NCI-H82 treated with DMSO at 0.1 percent for 48 hours (cell line): ENCODE measurements around the gene QPCT.
"Not testable (repeated sequence)": the region's sequence is repeated elsewhere in the genome, so short reads cannot be mapped to it uniquely, and the experiment has no call there.

ENCODE experiments used
- DNase-seq: peaks from one replicate; lab custom pipeline; 2025; ENCODE audit not compliant: unreplicated experiment; lab: John Stamatoyannopoulos, UW

QPCT gene

DNA sequence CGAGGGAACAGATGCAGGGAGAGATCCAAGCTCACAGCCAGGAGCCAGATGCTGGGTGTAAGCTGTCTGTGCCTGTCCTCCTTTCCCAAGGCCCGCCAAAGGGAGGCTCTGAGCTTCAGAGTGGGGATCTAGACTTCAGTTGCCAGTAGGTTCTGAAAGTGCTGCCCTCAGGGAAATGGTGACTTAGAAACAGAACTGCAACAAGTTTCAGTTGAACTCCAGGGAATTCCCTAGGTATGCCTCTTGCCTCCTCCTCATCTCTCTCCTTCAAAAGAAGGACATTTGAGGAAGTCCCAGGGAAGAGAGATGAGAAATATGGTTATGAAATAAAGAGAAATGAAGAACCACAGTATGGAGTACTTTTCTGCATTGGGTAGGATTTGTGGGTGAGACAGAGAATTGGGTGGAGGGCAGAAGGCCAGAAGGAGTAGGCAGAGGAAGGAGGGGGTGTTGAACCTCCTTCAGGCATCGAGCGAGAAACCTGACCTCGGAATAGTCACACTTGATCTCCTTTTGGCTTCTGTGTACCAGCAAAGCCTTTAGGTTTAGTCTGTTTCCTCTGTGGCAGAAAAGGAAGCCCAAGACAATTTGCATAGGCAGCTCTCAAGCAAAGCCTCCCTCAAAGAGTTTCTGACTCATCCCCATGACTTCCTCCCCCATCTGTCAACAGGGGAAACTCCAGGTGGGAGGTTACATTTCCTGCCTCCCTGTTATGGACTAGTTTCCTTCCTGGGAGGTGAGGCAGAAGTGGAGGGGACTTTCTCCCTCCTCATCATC, 45.7 kb downstream of the QPCT start:
- DNase-seq: no peak

DNA sequence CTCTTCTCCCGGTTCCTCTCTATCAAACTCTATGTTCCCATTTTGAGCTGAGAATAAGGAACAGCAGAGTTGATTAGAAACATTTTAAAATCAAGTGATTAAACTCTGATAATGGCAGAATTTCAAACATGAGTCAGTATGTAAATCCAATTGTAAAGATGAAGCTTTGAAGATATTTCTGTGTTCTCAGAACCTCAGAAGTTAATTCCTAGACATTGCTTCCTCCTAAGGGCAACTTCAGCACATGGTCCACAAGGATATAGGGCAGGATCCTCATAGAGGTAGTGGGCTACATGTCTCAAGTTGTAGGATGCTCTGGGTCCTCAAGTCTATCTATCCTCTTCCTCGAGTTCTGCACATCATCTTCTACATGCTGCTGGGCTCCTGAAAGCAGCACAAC, 46.3 kb downstream of the QPCT start:
- DNase-seq: no peak

GRCh38 chr2:37391711-37392110, 47.3 kb downstream of the QPCT start:
- DNase-seq: no peak

- DNase-seq: no peak
Observed at GRCh38 chr2:37392428-37392827, 48.0 kb downstream of the QPCT start.

- DNase-seq: no peak
Observed at GRCh38 chr2:37394263-37394662, 49.8 kb downstream of the QPCT start.

- no peak for DNase-seq
Observed at GRCh38 chr2:37394796-37395555, 50.5 kb downstream of the QPCT start.

DNA sequence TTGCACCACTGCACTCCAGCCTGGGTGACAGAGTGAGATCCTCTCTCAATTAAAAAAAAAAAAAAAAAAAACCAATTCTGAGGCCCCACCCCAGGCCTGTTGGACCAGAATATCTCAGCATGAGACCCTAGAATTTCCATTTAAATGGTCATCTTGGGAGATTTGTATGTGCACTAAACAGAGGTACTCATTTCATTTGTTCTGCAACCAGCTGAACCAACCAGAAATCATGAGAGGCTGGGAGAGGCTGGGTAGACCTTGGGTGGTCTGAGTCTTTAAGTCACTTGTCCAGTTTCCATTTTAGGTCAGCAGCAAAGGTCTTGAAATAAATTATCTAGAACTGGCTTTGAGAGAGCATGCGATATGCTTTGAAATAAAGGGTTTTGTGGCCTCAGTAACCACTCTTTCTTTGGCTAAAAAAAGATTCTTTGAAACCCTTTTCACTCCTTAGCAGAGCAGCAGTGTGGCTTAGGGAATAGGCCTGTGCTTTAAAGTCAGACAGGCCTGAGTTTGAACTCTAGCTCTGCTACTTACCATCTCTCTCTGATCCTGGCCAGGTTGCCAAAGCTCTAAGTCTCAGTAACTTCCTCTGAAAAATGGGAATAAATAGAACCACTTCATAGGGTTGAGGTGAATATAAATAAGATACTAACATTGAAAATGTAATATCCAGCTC, 52.6 kb downstream of the QPCT start:
- no peak for DNase-seq

DNA sequence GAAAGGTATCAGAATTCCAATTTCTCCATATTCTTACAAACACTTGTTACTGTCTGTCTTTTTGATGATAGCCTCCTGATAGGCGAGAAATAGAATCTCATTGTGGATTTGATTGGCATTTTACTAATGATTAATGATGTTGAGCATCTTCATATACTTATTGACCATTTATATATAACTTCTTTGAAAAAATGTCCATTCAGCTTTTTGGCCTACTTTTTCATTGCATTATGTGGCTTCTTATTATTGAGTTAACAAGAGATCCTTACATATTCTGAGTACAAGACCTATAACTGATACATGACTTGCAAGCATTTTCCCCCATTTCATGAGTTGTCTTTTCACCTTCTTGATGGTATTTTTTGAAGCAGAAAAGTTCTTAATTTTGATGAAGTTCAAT, 54.6 kb downstream of the QPCT start:
- DNase-seq: no peak

GRCh38 chr2:37400041-37400440, 55.6 kb downstream of the QPCT start:
- DNase-seq: no peak

DNA sequence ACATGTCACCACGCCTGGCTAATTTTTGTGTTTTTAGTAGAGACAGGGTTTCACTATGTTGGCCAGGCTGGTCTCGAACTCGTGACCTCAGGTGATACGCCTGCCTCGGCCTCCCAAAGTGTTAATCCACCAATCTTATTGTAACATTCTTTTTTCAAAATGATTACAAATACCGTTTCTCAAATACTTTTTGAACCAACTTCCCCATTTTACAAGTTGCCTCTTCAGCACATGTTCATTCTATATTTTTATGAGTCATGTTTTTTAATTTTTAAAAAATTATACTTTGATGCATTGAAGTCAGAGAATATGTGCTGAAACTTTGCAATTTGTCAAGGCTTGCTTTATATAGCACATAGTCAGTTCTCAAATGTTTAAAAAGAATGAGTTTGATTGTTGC, 58.2 kb downstream of the QPCT start:
- no peak for DNase-seq

DNA sequence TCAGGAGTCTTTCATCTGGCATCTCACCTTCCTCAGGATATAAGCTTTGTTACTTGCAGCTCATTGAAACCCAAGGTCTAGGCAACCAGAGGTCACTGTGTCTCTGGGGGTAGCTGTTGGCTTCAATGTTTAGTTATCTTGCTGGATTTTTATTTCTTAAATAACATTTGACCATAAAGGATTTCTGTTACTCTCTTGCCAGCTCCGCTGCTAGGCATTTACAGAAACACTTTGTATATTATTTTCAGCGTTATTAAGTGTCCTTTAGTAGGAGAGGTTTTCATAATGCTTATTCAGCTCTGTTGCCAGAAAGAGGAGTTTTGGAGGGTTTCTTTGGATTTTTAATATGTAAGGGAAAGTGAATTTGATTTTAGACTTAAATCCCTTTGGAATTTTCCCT, 61.4 kb downstream of the QPCT start:
- DNase-seq: no peak

DNA sequence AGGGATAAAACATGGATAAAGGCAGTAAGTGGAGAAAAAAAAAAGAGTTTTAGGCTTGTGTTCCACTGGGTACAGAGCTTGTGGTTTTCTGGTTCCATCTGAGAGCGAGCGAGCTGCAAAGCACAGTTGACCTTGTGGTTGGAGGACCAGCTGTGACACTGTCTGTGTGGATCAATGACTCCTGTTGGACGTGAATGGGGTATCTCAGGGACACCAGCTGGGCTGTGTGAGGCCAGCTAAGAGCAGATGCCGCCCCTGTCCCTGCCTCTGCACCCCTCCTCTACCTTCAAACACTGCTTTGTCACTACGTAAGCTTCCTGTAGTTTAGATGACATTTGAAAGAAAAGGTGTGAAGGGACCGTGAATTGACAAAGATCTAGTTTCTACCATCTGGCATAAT, 67.8 kb downstream of the QPCT start:
- no peak for DNase-seq

- DNase-seq: not testable (repeated sequence)
Observed at GRCh38 chr2:37413911-37414469, 69.6 kb downstream of the QPCT start.

GRCh38 chr2:37414470-37414949, 70.1 kb downstream of the QPCT start:
- peak; percentile 40 for DNase-seq

DNA sequence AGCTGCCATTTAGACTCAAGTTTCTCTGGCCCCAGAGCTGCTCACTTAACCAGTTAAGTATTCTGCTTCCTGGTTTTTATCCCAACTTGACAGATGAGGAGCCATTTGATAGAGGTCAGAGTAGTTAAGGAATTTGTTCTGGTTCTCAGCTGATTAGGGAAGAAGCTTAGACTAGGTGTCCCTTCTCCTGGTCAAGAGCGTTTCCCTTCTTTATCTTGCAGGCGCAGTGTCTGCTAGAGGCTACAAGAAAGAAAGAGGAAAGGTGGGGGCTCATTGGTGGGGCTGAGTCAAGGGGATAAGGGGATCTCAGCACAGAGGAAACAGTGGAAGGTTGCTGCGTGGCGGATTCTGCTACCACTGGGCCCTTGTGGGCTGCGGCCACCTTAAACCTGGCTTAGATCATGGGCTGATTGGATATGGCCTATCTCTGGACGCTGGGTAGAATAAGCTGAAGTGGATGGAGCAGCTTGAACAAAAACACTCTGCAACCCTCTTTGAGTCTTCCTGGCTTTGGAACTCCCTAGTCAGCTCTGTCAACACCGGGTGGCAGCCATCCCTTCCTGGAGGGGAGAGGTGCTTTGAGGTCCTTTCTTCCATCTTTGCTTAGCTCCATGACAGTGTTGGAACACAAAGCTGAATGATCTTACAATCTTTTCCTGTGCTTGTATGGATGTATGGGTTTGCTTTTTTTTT, 70.8 kb downstream of the QPCT start:
- no peak for DNase-seq

DNA sequence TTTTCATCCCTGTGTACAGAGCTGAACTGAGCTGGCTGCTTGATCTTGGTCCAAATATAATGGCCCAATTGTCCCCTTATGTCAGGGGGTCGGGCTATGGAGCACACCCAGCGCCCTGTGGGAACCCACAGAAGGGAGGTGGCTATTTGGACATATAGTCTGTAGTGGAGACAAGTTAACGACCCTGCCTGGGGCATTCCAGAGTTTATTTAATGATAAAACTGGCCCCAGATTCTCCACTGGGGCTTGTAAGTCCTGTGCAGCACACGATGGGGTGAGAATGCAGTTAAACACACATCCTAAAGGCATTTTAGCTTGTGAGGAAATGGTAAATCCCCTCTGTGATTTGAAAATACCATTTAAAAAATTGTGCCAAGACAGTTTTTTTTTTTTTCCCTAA, 72.9 kb downstream of the QPCT start:
- DNase-seq: no peak

DNA sequence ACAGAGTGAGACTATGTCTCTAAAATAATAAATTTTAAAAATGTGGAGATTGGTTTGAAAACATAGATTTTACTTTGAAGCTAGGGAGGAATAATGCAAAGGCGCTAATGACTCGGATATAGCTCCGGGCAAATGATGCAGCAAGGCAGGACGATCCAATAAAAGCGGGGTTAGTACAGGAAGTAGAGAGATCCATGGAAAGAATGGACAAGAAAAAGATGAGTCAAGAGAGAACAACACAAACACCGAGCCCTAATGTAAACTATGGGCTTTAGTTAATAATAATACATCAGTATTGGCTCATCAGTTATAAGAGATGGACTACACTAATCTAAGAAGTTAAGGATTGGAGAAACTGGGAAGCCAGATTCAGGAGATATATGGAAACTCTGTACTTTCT, 74.5 kb downstream of the QPCT start:
- no peak for DNase-seq

GRCh38 chr2:37421686-37422085, 77.3 kb downstream of the QPCT start:
- DNase-seq: no peak

GRCh38 chr2:37422816-37423215, 78.4 kb downstream of the QPCT start:
- DNase-seq: no peak
